Neural crest cell (in vitro differentiated cells): ENCODE results near the gene SYCE3. TPM values are rescaled to one million over a fixed set of nuclear protein-coding genes. Genes with fewer than 3 reads are reported as not detected.

ENCODE experiments used
- DNase-seq: peaks from one replicate; pipeline ENCODE4 v3.0.0; 2021; ENCODE audit warnings: low read depth, mixed read lengths, low spot score
- H3K27ac Mint-ChIP-seq: one replicate; pipeline ENCODE4 v1.8.0; 2021; ENCODE audit warnings: mild to moderate bottlenecking, mixed read lengths; ENCODE audit not compliant: unreplicated experiment
- H3K27me3 Mint-ChIP-seq: 2 replicates; pipeline ENCODE4 v1.8.0; 2021; ENCODE audit warnings: low read depth, mild to moderate bottlenecking, mixed read lengths
- H3K36me3 Mint-ChIP-seq: 2 replicates; pipeline ENCODE4 v1.8.0; 2021; ENCODE audit warnings: low read depth, mild to moderate bottlenecking, mixed read lengths
- H3K4me1 Mint-ChIP-seq: 2 replicates; pipeline ENCODE4 v1.8.0; 2021; ENCODE audit warnings: mixed read lengths
- H3K4me3 Mint-ChIP-seq: one replicate; pipeline ENCODE4 v1.8.0; 2021; ENCODE audit warnings: mild to moderate bottlenecking, mixed read lengths
- H3K9me3 Mint-ChIP-seq: 2 replicates; pipeline ENCODE4 v1.8.0; 2021; ENCODE audit warnings: mixed read lengths
- total RNA-seq: library from RNA; stranded (reverse); gene quantifications from 2 replicates; pipeline ENCODE4 v1.2.1, GENCODE V29; 2021
- TF ChIP-seq, protein P1 (sequence below): fragments of 200-600 bp; sonication (generic); conservative IDR thresholded peaks from 2 replicates; pipeline ENCODE4 v1.5.0; 2021; ENCODE audit warnings: antibody characterized with exemption, mild to moderate bottlenecking

SYCE3 gene
- total RNA-seq, 1 donor from 2014 or later: not detected

DNA sequence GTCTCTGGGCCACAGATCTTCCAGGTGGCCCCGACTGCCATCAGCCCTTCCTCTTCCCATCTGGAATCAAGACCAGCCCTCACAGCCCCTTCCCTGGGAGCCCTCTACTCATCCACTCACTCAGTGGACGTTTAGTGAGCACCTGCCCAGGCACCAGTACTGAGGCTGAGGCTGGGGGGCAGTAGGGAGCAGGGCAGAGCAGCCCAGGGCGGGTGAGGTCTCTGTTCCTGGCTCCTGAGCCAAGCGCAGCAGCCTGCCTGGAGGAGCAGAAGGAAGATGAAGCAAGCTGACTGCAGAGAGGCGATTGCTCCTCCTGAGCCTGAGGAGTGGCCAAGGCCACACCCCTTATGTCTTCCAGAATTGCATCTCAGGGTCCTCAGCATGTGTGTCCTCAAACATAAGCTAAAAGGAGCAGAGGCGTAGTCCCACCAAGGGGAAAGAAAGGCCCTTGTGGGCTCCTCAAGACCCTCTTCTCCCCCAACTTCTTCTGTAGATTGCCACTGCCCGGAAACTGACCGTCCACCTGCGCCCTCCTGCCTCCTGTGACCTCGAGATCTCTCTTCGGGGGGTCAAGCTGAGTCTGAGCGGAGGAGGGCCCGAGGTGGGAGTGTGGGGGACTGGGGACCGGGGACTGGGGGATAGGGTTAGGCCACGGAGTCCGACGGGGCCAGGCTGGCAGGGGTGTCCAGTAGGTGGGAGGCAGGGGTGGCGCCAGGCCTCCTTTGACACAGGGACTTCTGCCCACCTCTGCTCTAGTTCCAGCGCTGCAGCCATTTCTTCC, 43.6 kb upstream of the SYCE3 start:
- H3K27ac Mint-ChIP-seq: no peak overlapping the region
- H3K4me3 Mint-ChIP-seq: no peak overlapping the region
- no peaks in the 10 kb centered on the region for H3K27me3 Mint-ChIP-seq
- H3K36me3 Mint-ChIP-seq: no peaks in the 10 kb centered on the region
- no peak for DNase-seq
- no peaks in the 10 kb centered on the region for H3K9me3 Mint-ChIP-seq
- TF ChIP-seq, protein P1, sequence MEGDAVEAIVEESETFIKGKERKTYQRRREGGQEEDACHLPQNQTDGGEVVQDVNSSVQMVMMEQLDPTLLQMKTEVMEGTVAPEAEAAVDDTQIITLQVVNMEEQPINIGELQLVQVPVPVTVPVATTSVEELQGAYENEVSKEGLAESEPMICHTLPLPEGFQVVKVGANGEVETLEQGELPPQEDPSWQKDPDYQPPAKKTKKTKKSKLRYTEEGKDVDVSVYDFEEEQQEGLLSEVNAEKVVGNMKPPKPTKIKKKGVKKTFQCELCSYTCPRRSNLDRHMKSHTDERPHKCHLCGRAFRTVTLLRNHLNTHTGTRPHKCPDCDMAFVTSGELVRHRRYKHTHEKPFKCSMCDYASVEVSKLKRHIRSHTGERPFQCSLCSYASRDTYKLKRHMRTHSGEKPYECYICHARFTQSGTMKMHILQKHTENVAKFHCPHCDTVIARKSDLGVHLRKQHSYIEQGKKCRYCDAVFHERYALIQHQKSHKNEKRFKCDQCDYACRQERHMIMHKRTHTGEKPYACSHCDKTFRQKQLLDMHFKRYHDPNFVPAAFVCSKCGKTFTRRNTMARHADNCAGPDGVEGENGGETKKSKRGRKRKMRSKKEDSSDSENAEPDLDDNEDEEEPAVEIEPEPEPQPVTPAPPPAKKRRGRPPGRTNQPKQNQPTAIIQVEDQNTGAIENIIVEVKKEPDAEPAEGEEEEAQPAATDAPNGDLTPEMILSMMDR: no peak
- H3K4me1 Mint-ChIP-seq: peaks cover 10% of the 10 kb centered on the region

DNA sequence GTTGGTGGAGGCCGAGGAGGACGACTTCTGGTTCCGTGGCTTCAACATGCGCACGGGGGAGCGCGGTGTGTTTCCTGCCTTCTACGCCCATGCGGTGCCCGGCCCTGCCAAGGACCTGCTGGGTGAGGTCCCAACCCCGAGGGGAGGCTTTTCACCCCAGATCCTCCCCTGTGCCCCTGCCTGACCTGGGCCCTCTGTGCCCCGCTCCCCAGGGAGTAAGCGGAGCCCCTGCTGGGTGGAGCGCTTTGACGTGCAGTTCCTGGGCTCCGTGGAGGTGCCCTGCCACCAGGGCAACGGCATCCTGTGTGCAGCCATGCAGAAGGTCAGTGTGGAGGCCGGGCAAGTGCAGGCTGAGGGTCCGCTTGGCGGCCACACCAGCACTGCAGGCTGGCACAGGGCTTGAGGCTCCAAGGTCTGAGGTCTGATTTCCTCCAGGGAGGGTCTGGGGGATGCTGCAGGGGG, 42.9 kb upstream of the SYCE3 start:
- no peaks in the 10 kb centered on the region for H3K27me3 Mint-ChIP-seq
- H3K4me1 Mint-ChIP-seq: peaks cover 10% of the 10 kb centered on the region

DNA sequence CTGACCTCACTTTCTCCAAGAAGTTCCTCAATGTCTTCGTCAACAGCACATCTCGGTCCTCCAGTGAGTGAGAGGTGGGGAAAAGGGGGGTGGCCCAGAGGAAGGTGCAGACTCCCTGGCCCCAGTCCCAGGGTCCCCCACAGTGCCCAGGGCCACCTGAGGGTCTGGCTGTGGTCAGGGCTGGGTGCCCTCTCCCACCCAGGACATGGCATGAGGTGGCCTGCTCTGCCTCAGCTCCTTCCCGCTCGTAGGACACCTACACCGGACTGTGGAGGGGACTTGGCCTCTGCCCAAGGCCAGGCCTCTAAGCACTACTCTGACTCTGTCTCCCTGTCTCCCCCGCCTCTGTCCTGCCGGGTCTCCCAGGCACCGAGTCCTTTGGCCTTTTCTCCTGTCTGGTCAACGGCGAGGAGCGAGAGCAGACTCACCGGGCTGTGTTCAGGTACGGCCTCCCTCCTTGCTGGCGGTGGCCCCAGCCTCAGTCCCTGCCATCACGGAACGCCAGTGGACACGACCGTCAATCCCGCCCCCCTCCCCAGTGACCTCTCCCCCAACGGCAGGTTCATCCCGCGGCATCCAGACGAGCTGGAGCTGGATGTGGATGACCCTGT, 42.4 kb upstream of the SYCE3 start:
- TF ChIP-seq, protein P1: no peak
- Mint-ChIP-seq H3K27me3 (no peaks in the 10 kb centered on the region), H3K36me3 (no peaks in the 10 kb centered on the region), H3K9me3 (no peaks in the 10 kb centered on the region), H3K4me3 (no peak overlapping the region), H3K4me1 (peaks cover 10% of the 10 kb centered on the region), H3K27ac (no peak overlapping the region)
- DNase-seq: no peak

More for the DNA sequence above, 42.9 kb upstream of the SYCE3 start:
- no peak for DNase-seq
- H3K4me3 Mint-ChIP-seq: no peak overlapping the region
- no peak overlapping the region for H3K27ac Mint-ChIP-seq
- no peaks in the 10 kb centered on the region for H3K9me3 Mint-ChIP-seq
- TF ChIP-seq, protein P1: no peak
- no peaks in the 10 kb centered on the region for H3K36me3 Mint-ChIP-seq

DNA sequence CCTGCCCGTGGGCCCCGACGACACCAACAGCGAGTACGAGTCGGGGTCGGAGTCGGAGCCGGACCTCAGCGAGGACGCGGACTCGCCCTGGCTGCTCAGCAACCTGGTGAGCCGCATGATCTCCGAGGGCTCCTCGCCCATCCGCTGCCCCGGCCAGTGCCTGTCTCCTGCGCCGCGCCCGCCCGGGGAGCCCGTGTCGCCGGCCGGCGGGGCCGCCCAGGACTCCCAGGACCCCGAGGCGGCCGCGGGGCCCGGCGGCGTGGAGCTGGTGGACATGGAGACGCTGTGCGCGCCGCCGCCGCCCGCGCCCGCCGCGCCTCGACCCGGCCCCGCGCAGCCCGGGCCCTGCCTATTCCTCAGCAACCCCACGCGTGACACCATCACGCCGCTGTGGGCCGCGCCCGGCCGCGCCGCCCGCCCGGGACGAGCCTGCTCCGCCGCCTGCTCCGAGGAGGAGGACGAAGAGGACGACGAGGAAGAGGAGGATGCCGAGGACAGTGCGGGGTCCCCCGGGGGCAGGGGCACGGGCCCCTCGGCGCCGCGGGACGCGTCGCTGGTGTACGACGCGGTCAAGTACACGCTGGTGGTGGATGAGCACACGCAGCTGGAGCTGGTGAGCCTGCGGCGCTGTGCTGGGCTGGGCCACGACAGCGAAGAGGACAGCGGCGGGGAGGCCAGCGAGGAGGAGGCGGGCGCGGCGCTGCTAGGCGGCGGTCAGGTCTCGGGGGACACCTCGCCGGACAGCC, 41.7 kb upstream of the SYCE3 start:
- DNase-seq: no peak
- Mint-ChIP-seq H3K27ac (no peak overlapping the region), H3K9me3 (no peaks in the 10 kb centered on the region), H3K36me3 (no peaks in the 10 kb centered on the region), H3K4me3 (no peak overlapping the region), H3K27me3 (peaks cover 5% of the 10 kb centered on the region), H3K4me1 (peaks cover 16% of the 10 kb centered on the region)
- TF ChIP-seq, protein P1: no peak

DNA sequence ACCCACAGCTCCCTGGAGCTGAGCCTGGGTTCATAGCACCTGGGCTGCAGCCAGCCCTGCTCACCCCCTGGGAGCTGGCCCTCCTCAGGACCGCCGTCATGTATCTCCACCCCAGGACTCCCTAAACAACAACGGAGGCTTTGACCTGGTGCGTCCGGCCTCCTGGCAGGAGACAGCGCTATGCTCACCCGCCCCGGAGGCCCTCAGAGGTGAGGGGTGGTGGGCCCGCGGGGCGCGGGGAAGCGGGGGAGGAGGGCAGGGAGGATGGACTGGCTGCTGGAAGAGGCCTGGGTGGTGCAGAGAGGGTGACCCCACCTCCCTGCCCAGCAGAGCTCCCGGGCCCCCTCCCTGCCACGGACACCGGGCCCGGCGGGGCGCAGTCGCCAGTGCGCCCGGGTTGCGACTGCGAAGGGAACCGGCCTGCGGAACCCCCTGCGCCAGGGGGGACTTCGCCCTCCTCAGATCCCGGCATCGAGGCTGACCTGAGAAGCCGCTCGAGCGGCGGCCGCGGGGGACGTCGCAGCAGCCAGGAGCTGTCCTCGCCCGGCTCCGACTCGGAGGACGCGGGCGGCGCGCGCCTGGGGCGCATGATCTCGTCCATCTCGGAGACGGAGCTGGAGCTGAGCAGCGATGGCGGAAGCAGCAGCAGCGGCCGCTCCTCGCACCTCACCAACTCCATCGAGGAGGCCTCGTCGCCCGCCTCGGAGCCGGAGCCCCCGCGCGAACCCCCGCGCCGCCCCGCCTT, 41.0 kb upstream of the SYCE3 start:
- Mint-ChIP-seq H3K36me3 (no peaks in the 10 kb centered on the region), H3K27ac (no peak overlapping the region), H3K9me3 (no peaks in the 10 kb centered on the region), H3K4me3 (no peak overlapping the region), H3K4me1 (peaks cover 16% of the 10 kb centered on the region), H3K27me3 (peaks cover 5% of the 10 kb centered on the region)
- TF ChIP-seq, protein P1: no peak
- no peak for DNase-seq
